GM12891 (cell line): ENCODE measurements around the gene MAPT.

ENCODE experiments used
- PAX5 ChIP-seq: IDR thresholded peaks from 2 replicates; pipeline ENCODE4 v1.6.1; 2011; ENCODE audit warnings: low read length, moderate library complexity, mild to moderate bottlenecking; ENCODE audit not compliant: insufficient read depth, severe bottlenecking
- POLR2A ChIP-seq: IDR thresholded peaks from 2 replicates; pipeline ENCODE4 v1.6.1; 2011; ENCODE audit warnings: low read depth, low read length, control low read depth
- POLR2AphosphoS5 ChIP-seq: IDR thresholded peaks from 2 replicates; pipeline ENCODE4 v1.6.1; 2011; ENCODE audit warnings: low read depth, low read length, control low read depth
- POU2F2 ChIP-seq: IDR thresholded peaks from 2 replicates; pipeline ENCODE4 v1.6.1; 2011; ENCODE audit warnings: low read depth, mild to moderate bottlenecking, control low read depth, low read length, moderate library complexity
- SPI1 ChIP-seq: IDR thresholded peaks from 2 replicates; pipeline ENCODE4 v1.6.1; 2011; ENCODE audit warnings: low read depth, low read length, control low read depth
- TAF1 ChIP-seq: IDR thresholded peaks from 2 replicates; pipeline ENCODE4 v1.6.1; 2011; ENCODE audit warnings: low read depth, low read length, control low read depth

GRCh38 chr17:45883063-45883462 lies 11.3 kb upstream of the MAPT start:
- no peak for TF ChIP-seq PAX5
- TF ChIP-seq TAF1: no peak
- TF ChIP-seq POLR2AphosphoS5: no peak
- no peak for TF ChIP-seq POLR2A
- no peak for TF ChIP-seq SPI1
- TF ChIP-seq POU2F2: no peak
